ENCODE results near the gene FXR2. TPM values are rescaled to one million over a fixed set of nuclear protein-coding genes. Genes with fewer than 3 reads are reported as not detected.
A peak's percentile ranks its signal among the peaks of the same experiment; 100 is the strongest.
"Not testable (repeated sequence)": the region's sequence is repeated elsewhere in the genome, so short reads cannot be mapped to it uniquely, and the experiment has no call there.

FXR2 gene
- total RNA-seq, 2 donors from 2014 or later = 70.3 to 83.6 TPM

- Histone ChIP-seq H3K4me1 (peaks cover 0 to 17% of the 10 kb centered on the region in 2 donors), H3K4me3 (no peak overlapping the region), H3K27ac (peak overlapping the region in 1 of 2 donors; percentile 97), H3K36me3 (no peaks in the 10 kb centered on the region), H3K9me3 (no peaks in the 10 kb centered on the region), H3K27me3 (no peaks in the 10 kb centered on the region)
- DNase-seq (ENCODE audit: low spot score) = no peak
- no peak for TF ChIP-seq CTCF (IDR thresholded peaks at IDR 0.05)
These were observed 11.6 kb upstream of the FXR2 start for GRCh38 chr17:7626307-7626706.

- not testable (repeated sequence) for H3K4me3 ChIP-seq; H3K27me3 ChIP-seq; DNase-seq (ENCODE audit: low spot score); H3K36me3 ChIP-seq; H3K27ac ChIP-seq; H3K9me3 ChIP-seq
- peaks cover 0 to 16% of the 10 kb centered on the region in 2 donors for H3K4me1 ChIP-seq
These were observed 11.1 kb upstream of the FXR2 start for GRCh38 chr17:7625749-7626148.

GRCh38 chr17:7623661-7624060 lies 9.0 kb upstream of the FXR2 start:
- no peak overlapping the region for H3K27ac ChIP-seq
- H3K9me3 ChIP-seq = no peaks in the 10 kb centered on the region
- no peak for DNase-seq (ENCODE audit: low spot score)
- no peaks in the 10 kb centered on the region for H3K36me3 ChIP-seq
- peaks cover 0 to 16% of the 10 kb centered on the region in 2 donors for H3K4me1 ChIP-seq
- no peak overlapping the region for H3K4me3 ChIP-seq
- no peak for TF ChIP-seq CTCF (IDR thresholded peaks at IDR 0.05)
- H3K27me3 ChIP-seq = no peaks in the 10 kb centered on the region

- no peaks in the 10 kb centered on the region for H3K27me3 ChIP-seq
- H3K4me3 ChIP-seq = no peak overlapping the region
- TF ChIP-seq CTCF (IDR thresholded peaks at IDR 0.05) = no peak
- H3K9me3 ChIP-seq = no peaks in the 10 kb centered on the region
- no peak for DNase-seq (ENCODE audit: low spot score)
- H3K4me1 ChIP-seq = no peaks in the 10 kb centered on the region
- no peak overlapping the region for H3K27ac ChIP-seq
- no peaks in the 10 kb centered on the region for H3K36me3 ChIP-seq
These were observed 6.1 kb upstream of the FXR2 start for GRCh38 chr17:7620835-7621234.

GRCh38 chr17:7618608-7619007 lies 3.9 kb upstream of the FXR2 start:
- H3K27ac ChIP-seq = no peak overlapping the region
- H3K4me3 ChIP-seq = no peak overlapping the region
- H3K36me3 ChIP-seq = no peaks in the 10 kb centered on the region
- DNase-seq (ENCODE audit: low spot score) = no peak
- H3K27me3 ChIP-seq = no peaks in the 10 kb centered on the region
- H3K4me1 ChIP-seq = peaks cover 0 to 10% of the 10 kb centered on the region in 2 donors
- H3K9me3 ChIP-seq = no peaks in the 10 kb centered on the region
- TF ChIP-seq CTCF (IDR thresholded peaks at IDR 0.05) = no peak

GRCh38 chr17:7615265-7615747 lies 609 bp upstream of the FXR2 start:
- Histone ChIP-seq H3K9me3 (no peaks in the 10 kb centered on the region), H3K27me3 (no peaks in the 10 kb centered on the region), H3K4me1 (peaks cover 0 to 41% of the 10 kb centered on the region in 2 donors), H3K27ac (peak overlapping the region; percentile 93 to 94), H3K4me3 (peak overlapping the region; percentile 26 to 55), H3K36me3 (peaks cover 5% of the 10 kb centered on the region)
- DNase-seq (ENCODE audit: low spot score) = no peak
- TF ChIP-seq CTCF (IDR thresholded peaks at IDR 0.05) = no peak

All from right atrium auricular region (tissue), 2 donors.